Measurements from ENCODE around the gene PTCH1.

- TF ChIP-seq RAD21 (IDR thresholded peaks at IDR 0.05; ENCODE audit: low read depth): no peak
- no peak for TF ChIP-seq EZH2phosphoT487 (IDR thresholded peaks at IDR 0.05; ENCODE audit: borderline replicate concordance)
- peak; percentile 67 for TF ChIP-seq POLR2AphosphoS5 (IDR thresholded peaks at IDR 0.05; ENCODE audit: low read depth, low read length)
- no peak for TF ChIP-seq CTCF (IDR thresholded peaks at IDR 0.05 in 2 of 3, conservative IDR thresholded peaks at IDR 0.05 in 1 of 3; ENCODE audit: borderline replicate concordance in 1 of 3, insufficient read depth in 1 of 3, low read depth in 2 of 3, low read length in 2 of 3)
- no peak for TF ChIP-seq FOSL1 (IDR thresholded peaks at IDR 0.05; ENCODE audit: low read depth)
- TF ChIP-seq ATF3 (IDR thresholded peaks at IDR 0.05): no peak
- no peak for TF ChIP-seq POLR2A (IDR thresholded peaks at IDR 0.05; ENCODE audit: borderline replicate concordance, extremely low read depth, insufficient read depth, insufficient read length)
These were observed 7.6 kb downstream of the PTCH1 start for GRCh38 chr9:95508968-95509850.

All from HCT116 (cell line).